Stomach smooth muscle (tissue), 2 donors: ENCODE measurements around the gene TMEM225B.
"Not testable (repeated sequence)": the region's sequence is repeated elsewhere in the genome, so short reads cannot be mapped to it uniquely, and the experiment has no call there.

ENCODE experiments used
- H3K27ac ChIP-seq: one replicate; pipeline ENCODE4 v1.7.0; 2013; ENCODE audit warnings: mild to moderate bottlenecking, low read length, inconsistent platforms
- H3K27me3 ChIP-seq, 2 donors: one replicate each; pipeline ENCODE4 v1.7.0; 2013; ENCODE audit warnings: low read length in 2 of 2; ENCODE audit not compliant: insufficient read depth in 2 of 2, control insufficient read depth in 1 of 2
- H3K36me3 ChIP-seq, 2 donors: one replicate each; pipeline ENCODE4 v1.7.0; 2013; ENCODE audit warnings: low read length in 2 of 2; ENCODE audit not compliant: control insufficient read depth in 2 of 2, insufficient read depth in 2 of 2
- H3K4me1 ChIP-seq: one replicate; pipeline ENCODE4 v1.7.0; 2013; ENCODE audit warnings: low read length; ENCODE audit not compliant: control insufficient read depth, insufficient read depth
- H3K4me3 ChIP-seq, 2 donors: one replicate each; pipeline ENCODE4 v1.7.0; 2013; ENCODE audit warnings: low read length in 2 of 2
- H3K9ac ChIP-seq, 2 donors: one replicate each; pipeline ENCODE4 v1.7.0; 2013; ENCODE audit warnings: low read length in 2 of 2, mild to moderate bottlenecking in 1 of 2
- H3K9me3 ChIP-seq, 2 donors: one replicate each; pipeline ENCODE4 v1.7.0; 2013; ENCODE audit warnings: low read length in 2 of 2; ENCODE audit not compliant: control insufficient read depth in 2 of 2
- donor health status: healthy.
- donor health status: Pancreatic carcinoma.

TMEM225B gene

DNA sequence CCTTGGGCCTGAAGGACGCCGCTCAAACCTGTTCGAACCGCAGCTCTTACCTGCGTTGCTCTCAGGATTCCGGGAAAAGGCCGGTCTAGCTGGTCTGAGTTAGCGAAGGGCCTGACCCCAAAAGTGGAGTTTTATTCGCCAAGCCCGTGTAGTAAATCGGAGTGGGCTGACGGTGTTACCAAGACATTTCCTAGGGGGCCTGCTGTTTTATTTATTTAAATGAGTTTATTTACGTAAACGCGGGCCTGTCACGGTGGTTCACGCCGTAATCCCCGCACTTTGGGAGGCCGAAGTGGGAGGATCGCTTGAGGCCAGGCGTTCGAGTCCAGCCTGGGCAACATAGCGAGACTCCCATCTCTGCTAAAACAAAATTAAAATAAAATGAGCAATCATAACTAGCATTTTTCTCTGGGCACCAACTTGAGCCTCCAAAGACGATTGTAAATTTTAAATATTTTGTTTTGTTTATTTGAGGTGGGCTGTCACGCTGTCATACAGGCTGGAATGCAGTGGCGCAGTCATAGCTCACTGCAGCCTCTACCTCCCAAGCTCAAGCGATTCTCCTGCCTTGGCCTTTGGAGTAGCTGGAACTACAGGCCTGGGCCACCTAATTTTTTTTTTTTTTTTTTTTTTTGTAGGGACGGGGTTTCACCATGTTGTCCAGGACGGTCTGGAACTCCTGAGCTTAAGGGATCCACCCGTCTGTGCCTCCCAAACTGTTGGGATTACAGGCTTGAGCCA, 38.7 kb upstream of the TMEM225B start:
- Histone ChIP-seq H3K9ac (peak overlapping the region; percentile 97 to 100), H3K27ac (peak overlapping the region; percentile 99), H3K4me3 (peak overlapping the region; percentile 87 to 96), H3K9me3 (no peaks in the 10 kb centered on the region), H3K27me3 (no peaks in the 10 kb centered on the region), H3K36me3 (peaks cover 41 to 45% of the 10 kb centered on the region in 2 donors), H3K4me1 (peaks cover 32% of the 10 kb centered on the region)

DNA sequence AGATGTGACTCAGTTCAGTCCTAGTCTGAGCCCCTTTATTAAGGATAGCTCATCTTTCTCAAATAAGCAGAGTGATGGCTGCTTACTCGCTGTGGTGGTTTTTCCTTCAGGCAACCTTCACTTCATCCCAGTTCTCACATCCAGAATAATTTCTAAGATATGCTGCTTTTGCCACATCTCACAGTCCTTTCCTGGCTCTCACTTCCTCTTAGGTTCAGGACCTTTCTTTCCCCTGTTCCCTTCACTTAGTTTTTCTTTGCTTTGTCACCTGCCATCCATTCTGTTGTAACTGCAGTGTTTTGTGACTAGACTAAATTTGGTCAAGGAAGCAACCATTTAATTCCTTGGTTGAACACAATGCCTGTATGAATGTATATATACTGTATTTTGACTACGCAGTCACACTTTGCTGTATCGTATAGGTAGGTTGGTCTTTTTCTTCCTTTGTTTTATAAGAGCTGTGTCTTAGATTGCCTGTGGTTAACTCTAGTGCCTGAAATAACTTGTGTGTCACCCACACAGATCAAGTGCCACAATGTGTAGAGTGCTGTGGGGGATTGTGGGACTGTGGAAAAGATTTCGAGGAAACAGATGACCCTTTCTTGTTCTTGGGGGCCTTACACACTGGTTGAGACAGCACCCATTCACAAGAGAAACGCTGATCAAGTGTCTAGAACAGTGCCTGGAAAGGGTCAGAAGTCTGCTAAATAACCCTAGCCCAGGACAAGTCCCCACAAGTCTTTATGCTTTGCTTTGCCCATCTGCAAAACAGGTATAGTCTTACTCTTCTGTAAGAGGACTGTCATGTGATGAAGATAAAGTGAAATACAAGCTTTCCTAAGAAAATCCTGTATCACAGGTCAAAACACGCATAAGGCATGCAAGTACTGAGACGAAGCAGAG, 37.0 kb upstream of the TMEM225B start:
- Histone ChIP-seq H3K27ac (no peak overlapping the region), H3K9me3 (no peaks in the 10 kb centered on the region), H3K36me3 (peaks cover 44 to 46% of the 10 kb centered on the region in 2 donors), H3K4me1 (peaks cover 32% of the 10 kb centered on the region), H3K4me3 (no peak overlapping the region), H3K27me3 (no peaks in the 10 kb centered on the region), H3K9ac (peak overlapping the region; percentile 37 to 40)

DNA sequence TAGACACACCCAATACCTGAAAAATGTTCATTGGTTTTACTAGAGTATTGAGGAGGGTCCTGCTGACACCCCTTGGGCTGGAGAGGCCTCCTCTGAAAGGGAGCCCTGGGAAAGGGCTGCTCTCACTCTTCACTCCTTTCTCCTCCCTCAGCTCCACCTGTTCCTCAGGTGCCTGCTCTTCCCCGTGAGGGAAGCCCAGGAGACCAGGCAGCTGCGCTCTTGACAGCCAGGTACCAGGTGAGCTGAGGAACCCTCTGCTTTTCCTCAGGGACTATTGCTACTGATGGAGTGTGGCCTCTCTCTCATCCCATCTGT, 36.4 kb upstream of the TMEM225B start:
- Histone ChIP-seq H3K9me3 (no peaks in the 10 kb centered on the region), H3K36me3 (peaks cover 43 to 49% of the 10 kb centered on the region in 2 donors), H3K9ac (no peak overlapping the region), H3K4me3 (no peak overlapping the region), H3K27me3 (no peaks in the 10 kb centered on the region), H3K4me1 (peaks cover 32% of the 10 kb centered on the region), H3K27ac (no peak overlapping the region)

DNA sequence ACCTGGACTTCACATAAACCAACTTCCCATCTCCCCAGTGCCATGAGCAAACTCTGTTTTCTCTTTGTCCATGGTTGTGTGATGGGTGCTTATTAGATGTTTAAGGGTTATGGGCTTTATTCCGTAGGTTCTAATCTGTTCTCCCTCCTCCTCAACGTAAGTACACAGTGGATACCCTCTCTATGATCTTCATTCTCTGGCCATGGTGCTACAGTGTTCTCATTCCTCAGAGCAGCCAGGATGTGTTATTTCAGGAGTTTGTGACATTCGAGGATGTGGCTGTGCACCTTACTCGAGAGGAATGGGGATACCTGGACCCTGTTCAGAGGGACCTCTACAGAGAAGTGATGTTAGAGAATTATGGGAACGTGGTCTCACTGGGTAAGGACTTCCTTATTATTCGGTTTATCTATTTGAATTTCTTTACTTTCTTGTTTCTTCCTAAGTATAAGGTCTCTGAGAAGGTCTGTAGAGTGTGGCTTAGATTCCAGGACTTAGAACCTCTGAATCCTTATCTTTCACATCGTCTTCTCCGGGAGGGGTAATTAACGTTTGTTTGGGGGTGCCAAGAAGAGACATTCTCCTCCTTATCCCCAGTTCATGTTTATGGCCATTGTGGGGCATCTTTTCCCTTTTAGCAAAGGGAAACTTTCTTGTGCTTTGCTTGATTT, 35.8 kb upstream of the TMEM225B start:
- Histone ChIP-seq H3K36me3 (peaks cover 39 to 49% of the 10 kb centered on the region in 2 donors), H3K4me1 (peaks cover 27% of the 10 kb centered on the region), H3K9me3 (no peaks in the 10 kb centered on the region), H3K27me3 (no peaks in the 10 kb centered on the region), H3K9ac (no peak overlapping the region), H3K4me3 (no peak overlapping the region), H3K27ac (no peak overlapping the region)

DNA sequence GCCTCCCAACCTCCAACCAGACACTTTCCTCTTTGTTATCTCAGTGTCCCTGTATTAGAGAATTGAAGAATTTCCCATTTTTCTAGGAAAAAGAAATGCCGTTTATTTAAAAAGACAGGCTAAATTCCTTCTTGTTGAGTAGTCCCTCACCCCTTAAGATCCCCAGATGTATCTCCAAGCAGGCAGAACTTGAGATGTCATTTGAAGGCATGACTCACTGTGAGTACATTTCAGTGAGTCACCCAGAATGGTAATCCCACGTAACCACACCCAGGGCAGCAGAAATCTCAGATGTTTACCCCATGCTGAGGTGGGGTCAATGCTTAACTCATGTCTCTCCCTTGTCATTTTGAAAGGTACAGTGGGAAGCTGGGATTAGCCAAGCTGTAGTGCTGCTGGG, 35.2 kb upstream of the TMEM225B start:
- Histone ChIP-seq H3K27ac (no peak overlapping the region), H3K4me1 (peaks cover 21% of the 10 kb centered on the region), H3K27me3 (no peaks in the 10 kb centered on the region), H3K9me3 (no peaks in the 10 kb centered on the region), H3K4me3 (no peak overlapping the region), H3K36me3 (peaks cover 39 to 52% of the 10 kb centered on the region in 2 donors), H3K9ac (no peak overlapping the region)

DNA sequence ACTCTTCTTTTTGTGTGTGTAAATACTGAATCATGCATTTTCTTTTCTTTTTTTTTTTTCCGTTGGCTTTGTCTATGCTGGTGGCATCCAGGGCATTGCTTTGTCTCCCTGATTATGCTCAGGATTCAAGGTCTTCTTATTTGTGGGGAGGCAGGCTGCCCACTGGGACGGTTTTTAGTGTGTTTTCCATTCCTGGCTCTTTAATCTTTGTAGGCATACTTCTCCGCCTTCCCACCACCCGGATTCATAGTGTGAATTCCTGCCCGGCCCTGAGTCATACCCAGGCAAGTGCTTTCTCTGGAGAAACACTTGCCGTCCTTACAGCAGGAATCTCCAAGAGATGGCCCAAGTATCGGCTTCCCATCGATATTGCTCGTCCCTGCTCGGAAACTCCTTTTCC, 34.4 kb upstream of the TMEM225B start:
- peaks cover 18% of the 10 kb centered on the region for H3K4me1 ChIP-seq
- no peaks in the 10 kb centered on the region for H3K9me3 ChIP-seq
- H3K27ac ChIP-seq, result no peak overlapping the region
- no peaks in the 10 kb centered on the region for H3K27me3 ChIP-seq
- no peak overlapping the region for H3K4me3 ChIP-seq
- peaks cover 39 to 54% of the 10 kb centered on the region in 2 donors for H3K36me3 ChIP-seq
- no peak overlapping the region for H3K9ac ChIP-seq

DNA sequence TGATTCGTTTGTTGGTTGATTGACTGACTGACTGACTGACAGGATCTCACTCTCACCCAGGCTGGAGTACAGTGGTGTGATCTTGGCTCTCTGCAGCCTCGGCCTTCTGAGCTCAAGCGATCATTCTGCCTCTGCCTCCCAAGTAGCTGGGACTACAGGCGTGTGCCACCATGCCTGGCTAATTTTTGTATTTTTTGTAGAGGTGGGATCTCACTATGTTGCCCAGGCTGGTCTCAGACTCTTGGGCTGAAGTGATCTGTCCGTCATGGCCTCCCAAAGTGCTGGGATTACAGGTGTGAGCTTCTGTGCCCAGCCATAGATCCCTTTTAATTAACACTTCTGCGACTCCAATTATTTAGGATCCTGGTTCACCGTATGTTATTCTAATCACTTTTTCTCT, 29.3 kb upstream of the TMEM225B start:
- not testable (repeated sequence) for H3K9me3 ChIP-seq, H3K4me1 ChIP-seq, H3K27ac ChIP-seq, H3K27me3 ChIP-seq, H3K4me3 ChIP-seq, H3K9ac ChIP-seq
- peaks cover 28 to 62% of the 10 kb centered on the region in 2 donors for H3K36me3 ChIP-seq

DNA sequence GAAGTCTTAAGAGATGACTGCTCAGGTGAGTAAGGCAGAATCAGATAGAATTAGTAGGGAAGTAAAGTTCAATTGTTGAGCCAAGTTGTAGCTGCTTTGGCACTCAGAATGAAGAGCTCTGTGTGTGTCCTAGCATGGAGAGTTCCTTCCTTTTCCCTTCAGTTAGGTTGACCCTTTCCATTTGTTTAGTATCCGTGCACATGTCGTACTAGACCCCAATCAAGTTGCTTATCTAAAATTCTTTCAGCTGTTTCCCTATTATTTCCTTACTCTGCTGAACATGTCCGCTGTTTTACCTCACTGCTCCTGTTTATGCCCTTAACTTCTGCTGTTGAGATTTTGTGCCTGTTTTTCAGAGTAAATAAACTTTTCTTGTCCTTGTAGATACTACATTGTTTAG, 26.3 kb upstream of the TMEM225B start:
- H3K27me3 ChIP-seq, result no peaks in the 10 kb centered on the region
- H3K4me3 ChIP-seq, result no peak overlapping the region
- no peaks in the 10 kb centered on the region for H3K4me1 ChIP-seq
- no peak overlapping the region for H3K27ac ChIP-seq
- peaks cover 18 to 39% of the 10 kb centered on the region in 2 donors for H3K36me3 ChIP-seq
- no peak overlapping the region for H3K9ac ChIP-seq
- no peaks in the 10 kb centered on the region for H3K9me3 ChIP-seq

DNA sequence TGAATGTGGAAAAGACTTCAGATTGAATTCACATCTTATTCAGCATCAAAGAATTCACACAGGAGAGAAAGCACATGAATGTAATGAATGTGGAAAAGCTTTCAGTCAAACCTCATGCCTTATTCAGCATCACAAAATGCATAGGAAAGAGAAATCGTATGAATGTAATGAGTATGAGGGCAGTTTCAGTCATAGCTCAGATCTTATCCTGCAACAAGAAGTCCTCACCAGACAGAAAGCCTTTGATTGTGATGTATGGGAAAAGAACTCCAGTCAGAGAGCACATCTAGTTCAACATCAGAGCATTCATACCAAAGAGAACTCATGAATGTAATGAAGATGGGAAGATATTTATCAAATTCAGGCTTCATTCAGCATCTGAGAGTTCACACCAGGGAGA, 24.8 kb upstream of the TMEM225B start:
- Histone ChIP-seq H3K27me3 (no peaks in the 10 kb centered on the region), H3K27ac (no peak overlapping the region), H3K36me3 (peaks cover 18 to 36% of the 10 kb centered on the region in 2 donors), H3K4me1 (no peaks in the 10 kb centered on the region), H3K4me3 (no peak overlapping the region), H3K9ac (no peak overlapping the region), H3K9me3 (no peaks in the 10 kb centered on the region)

DNA sequence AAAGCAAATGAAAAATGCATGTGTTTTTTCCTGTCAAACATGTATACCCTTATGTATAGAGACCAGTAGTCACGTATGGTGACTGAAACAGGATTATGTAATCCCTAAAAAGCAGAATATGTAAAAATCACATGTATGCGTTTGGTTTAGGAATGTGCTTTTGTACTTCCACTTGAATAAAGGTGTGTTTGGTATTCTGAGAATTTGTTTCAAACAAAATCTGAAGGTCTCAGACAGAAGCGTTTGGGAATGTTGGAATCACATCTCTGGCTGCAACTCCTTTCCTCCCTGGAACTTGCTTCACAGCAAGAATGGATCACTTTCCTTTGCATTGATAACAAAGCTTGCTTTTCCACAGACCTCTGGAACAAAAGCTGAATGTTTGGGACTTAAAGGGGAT, 21.8 kb upstream of the TMEM225B start:
- peaks cover 17 to 21% of the 10 kb centered on the region in 2 donors for H3K36me3 ChIP-seq
- no peak overlapping the region for H3K27ac ChIP-seq
- H3K27me3 ChIP-seq, result no peaks in the 10 kb centered on the region
- H3K9ac ChIP-seq, result no peak overlapping the region
- peaks cover 7% of the 10 kb centered on the region for H3K4me1 ChIP-seq
- H3K4me3 ChIP-seq, result no peak overlapping the region
- H3K9me3 ChIP-seq, result no peaks in the 10 kb centered on the region
